Kidney (tissue), 14 donors: ENCODE results near the gene ZBTB46. TPM values are rescaled to one million over a fixed set of nuclear protein-coding genes. Genes with fewer than 3 reads are reported as not detected.

Source experiments
- DNase-seq, 5 donors: peaks; one replicate each; pipeline ENCODE4 v3.0.0-alpha.2; 2013 to 2020
- FAIRE-seq: peaks from 2 replicates; lab custom pipeline; 2012; peaks lifted over from hg19 to GRCh38; lab: Jason Lieb, UNC
- H3K27ac ChIP-seq, 2 donors: one replicate each; pipeline ENCODE4 v1.7.0; 2013; ENCODE audit warnings: low read depth in 2 of 2, low read length in 2 of 2, inconsistent platforms in 1 of 2
- H3K27me3 ChIP-seq: one replicate; pipeline ENCODE4 v1.7.1; 2013; ENCODE audit warnings: low read length, inconsistent platforms; ENCODE audit not compliant: control insufficient read depth, insufficient read depth
- H3K36me3 ChIP-seq, 3 donors: one replicate each; pipeline versions ENCODE4 v1.7.0 to v1.7.1; 2013; ENCODE audit warnings: low read length in 3 of 3, control low read depth in 1 of 3, inconsistent platforms in 1 of 3; ENCODE audit not compliant: insufficient read depth in 3 of 3, control insufficient read depth in 2 of 3
- H3K4me1 ChIP-seq, 3 donors: one replicate each; pipeline versions ENCODE4 v1.7.0 to v1.7.1; 2013; ENCODE audit warnings: low read length in 3 of 3, inconsistent platforms in 1 of 3, low read depth in 1 of 3; ENCODE audit not compliant: control insufficient read depth in 2 of 3, insufficient read depth in 2 of 3
- H3K4me3 ChIP-seq, 3 donors: one replicate each; pipeline versions ENCODE4 v1.7.0 to v1.8.1; 2013; ENCODE audit warnings: low read length in 3 of 3, control low read depth in 1 of 3, inconsistent platforms in 1 of 3
- H3K9ac ChIP-seq, 3 donors: one replicate each; pipeline versions ENCODE4 v1.7.0 to v1.7.1; 2013; ENCODE audit warnings: low read length in 3 of 3, control low read depth in 1 of 3, inconsistent platforms in 1 of 3
- H3K9me3 ChIP-seq, 3 donors: one replicate each; pipeline versions ENCODE4 v1.7.0 to v1.7.1; 2013; ENCODE audit warnings: low read length in 3 of 3, control low read depth in 1 of 3, inconsistent platforms in 1 of 3; ENCODE audit not compliant: control insufficient read depth in 2 of 3, insufficient read depth in 1 of 3
- intact Hi-C: fragments of 100-400 bp; cut with DNase I; formaldehyde crosslinking; loops from one replicate; pipeline ENCODE4 v1.11.1; 2022
- polyA plus RNA-seq: library from polyadenylated mRNA; stranded (reverse); fragments of 350-450 nt; fragmentation: Illumina TruSeq; extraction: RNeasy Lipid Tissue Mini Kit (QIAGEN cat#74804); gene quantifications from one replicate; pipeline ENCODE4 v1.2.3, GENCODE V29; 2014; ENCODE audit warnings: low read depth, low replicate concordance; ENCODE audit not compliant: insufficient read depth
- total RNA-seq: library from RNA; stranded (reverse); fragmentation: NEBNext Ultra II Directional; extraction: Animal tissue kit (Norgen Biotek cat#: 25700); gene quantifications from one replicate; pipeline ENCODE4 v1.2.1, GENCODE V29; 2021
- TF ChIP-seq, protein P1 (sequence below): IDR thresholded peaks from 3 replicates; pipeline ENCODE4 v1.5.1; 2012; ENCODE audit warnings: mild to moderate bottlenecking, moderate library complexity, borderline replicate concordance; ENCODE audit not compliant: insufficient read depth; ENCODE audit errors: extremely low read depth
- donor health status: control.
- donor health status: control.
- donor health status: control.
- donor health status: control.
- donor health status: control.
- donor health status: DM: yes; HTN: yes; CAD: no.
- donor health status: Normal renal cell carcinoma (clear cell type).

ZBTB46 gene
- total and polyA plus RNA-seq, 2 donors from 2014 or later = 4.5 to 24.0 TPM

DNA sequence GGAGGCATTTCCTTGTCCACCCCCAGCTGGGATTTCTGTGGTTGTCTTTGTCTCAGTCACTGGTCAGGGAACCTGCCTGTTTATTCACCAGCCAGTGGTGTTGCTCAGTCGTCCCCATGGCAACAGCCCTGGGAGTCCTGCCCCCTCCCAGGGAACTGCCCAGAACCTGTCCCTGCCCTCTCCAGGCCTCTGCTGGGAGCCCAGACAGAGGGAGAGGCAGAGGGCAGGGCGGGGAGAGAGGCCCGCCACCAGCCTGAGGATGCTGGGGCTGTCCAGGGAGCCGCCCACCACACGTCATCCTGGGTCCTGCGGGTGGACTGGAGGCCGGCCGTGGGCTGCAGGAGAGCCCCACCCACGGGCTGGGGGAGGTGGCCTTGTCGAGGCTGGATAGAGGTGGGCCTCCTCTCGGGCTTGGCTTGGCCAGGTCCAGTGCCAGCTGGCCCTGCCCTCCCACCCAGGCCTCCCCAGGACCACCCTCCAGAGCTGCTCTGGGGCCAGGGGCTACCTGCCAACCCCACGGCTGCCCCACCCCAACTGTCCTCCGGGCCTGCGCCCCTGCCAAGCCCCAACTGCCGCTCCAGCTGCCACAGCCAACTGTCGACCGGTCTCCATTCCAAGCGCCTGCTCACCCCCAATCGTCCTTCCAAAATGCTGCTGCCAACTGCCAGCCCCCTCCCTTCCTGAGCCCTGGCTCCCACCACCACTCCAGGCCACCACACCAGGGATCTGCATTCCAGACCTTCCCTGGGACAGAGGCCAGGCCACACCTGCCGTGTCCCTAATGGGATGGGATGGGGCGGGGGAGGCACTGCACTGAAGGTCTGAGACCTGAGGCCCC lies 4.2 kb upstream of the ZBTB46 start:
- intact Hi-C loops = no loop called here
- Histone ChIP-seq H3K27ac (peak overlapping the region in 1 of 2 donors; percentile 53), H3K36me3 (no peaks in the 10 kb centered on the region), H3K9me3 (no peaks in the 10 kb centered on the region), H3K4me1 (peaks cover 0 to 24% (median 0%) of the 10 kb centered on the region in 3 donors), H3K9ac (no peak overlapping the region), H3K27me3 (no peaks in the 10 kb centered on the region), H3K4me3 (no peak overlapping the region)
- FAIRE-seq (no peak), DNase-seq (peak; percentile 96 to 98 (median 97))
- TF ChIP-seq, protein P1, sequence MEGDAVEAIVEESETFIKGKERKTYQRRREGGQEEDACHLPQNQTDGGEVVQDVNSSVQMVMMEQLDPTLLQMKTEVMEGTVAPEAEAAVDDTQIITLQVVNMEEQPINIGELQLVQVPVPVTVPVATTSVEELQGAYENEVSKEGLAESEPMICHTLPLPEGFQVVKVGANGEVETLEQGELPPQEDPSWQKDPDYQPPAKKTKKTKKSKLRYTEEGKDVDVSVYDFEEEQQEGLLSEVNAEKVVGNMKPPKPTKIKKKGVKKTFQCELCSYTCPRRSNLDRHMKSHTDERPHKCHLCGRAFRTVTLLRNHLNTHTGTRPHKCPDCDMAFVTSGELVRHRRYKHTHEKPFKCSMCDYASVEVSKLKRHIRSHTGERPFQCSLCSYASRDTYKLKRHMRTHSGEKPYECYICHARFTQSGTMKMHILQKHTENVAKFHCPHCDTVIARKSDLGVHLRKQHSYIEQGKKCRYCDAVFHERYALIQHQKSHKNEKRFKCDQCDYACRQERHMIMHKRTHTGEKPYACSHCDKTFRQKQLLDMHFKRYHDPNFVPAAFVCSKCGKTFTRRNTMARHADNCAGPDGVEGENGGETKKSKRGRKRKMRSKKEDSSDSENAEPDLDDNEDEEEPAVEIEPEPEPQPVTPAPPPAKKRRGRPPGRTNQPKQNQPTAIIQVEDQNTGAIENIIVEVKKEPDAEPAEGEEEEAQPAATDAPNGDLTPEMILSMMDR = no peak

DNA sequence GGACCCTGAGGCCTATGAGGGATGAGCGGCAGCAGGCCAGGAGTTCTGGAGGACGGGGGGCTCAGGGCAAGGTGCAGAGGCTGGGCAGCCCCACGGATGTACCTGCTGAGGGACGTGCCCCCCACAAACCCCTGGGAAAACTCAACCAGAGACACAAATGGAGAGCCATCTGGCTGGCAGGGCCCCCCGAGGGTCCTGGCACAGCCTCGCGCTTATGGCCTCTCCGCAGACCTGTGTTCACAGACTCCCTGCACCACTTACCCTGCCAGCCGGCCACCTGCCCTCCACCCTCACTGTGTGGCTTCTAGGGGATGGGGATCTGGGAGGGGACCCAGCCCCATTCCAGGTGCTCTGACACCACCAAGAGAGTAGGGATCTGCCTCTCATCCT lies 3.4 kb upstream of the ZBTB46 start:
- FAIRE-seq (no peak), DNase-seq (no peak)
- intact Hi-C loops = no loop called here
- Histone ChIP-seq H3K4me1 (peaks cover 0 to 26% (median 0%) of the 10 kb centered on the region in 3 donors), H3K27me3 (no peaks in the 10 kb centered on the region), H3K9ac (no peak overlapping the region), H3K36me3 (no peaks in the 10 kb centered on the region), H3K4me3 (no peak overlapping the region), H3K9me3 (no peaks in the 10 kb centered on the region), H3K27ac (peak overlapping the region; percentile 30 to 56)
- TF ChIP-seq, protein P1 = no peak

DNA sequence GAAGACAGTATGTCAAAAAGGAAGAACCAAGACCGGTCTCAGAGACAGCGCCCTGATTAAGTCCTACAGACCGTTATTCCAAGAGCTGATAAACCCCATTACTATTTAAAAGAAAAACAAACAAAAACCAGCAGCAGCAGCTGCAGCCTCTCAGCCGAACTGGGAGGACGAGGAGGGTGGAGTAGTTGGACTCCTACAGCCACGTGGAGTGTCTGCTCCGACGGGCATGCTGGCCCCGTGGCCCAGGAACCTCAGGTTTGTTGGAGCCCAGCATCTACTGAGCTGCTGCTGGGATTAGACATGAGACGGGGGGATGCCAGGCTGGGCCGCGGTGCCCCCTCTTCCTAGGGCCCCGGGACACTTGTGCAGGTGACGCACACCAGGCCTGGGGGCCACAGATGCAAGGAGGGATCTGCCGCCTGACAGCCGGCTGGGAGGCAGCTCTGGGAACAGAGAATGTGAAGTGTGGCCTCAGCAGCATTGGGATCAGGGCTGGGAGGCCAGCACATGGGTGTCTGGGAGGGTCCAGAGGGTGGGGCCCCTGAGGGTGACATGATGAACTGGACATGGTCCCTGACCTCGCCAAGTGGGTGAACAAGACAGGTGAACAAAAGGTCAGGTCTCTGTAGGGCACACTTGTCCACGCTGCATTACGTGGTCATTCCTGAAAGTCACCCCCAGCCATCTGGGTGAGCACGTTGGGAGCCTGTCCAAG lies 2.9 kb upstream of the ZBTB46 start:
- Histone ChIP-seq H3K9ac (no peak overlapping the region), H3K27me3 (no peaks in the 10 kb centered on the region), H3K4me1 (peaks cover 0 to 29% (median 0%) of the 10 kb centered on the region in 3 donors), H3K9me3 (no peaks in the 10 kb centered on the region), H3K4me3 (no peak overlapping the region), H3K36me3 (no peaks in the 10 kb centered on the region), H3K27ac (peak overlapping the region in 1 of 2 donors; percentile 56)
- DNase-seq (peak in 2 of 5 donors; percentile 58 to 72), FAIRE-seq (no peak)
- TF ChIP-seq, protein P1 = no peak
- intact Hi-C loops = no loop called here
